ENCODE data around the gene BEND6. TPM values are rescaled to one million over a fixed set of nuclear protein-coding genes. Genes with fewer than 3 reads are reported as not detected.

The BEND6 gene
- total and polyA plus RNA-seq, 2 donors (not counting 3 experiments of a cell fraction or from before 2014, with no cell fraction given), result 0.15 to 0.66 TPM

DNA sequence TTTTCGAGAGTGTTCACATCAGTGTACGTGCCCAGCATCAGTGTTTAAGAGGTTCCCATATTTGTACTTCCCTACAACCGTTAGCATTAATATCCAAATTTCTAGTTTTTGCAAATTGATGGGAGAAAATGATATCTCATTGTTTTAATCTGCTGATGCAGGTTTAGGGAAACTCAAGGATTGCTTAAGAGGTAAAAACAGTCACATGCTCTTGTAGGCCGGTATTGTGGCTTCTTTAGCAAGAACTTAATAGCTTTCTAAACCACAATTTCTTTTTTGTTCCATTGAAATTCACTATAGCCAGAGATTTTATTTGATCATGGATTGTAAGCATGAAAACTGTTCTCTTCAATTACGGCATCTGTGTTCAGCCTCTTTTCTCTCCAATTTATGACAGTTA, 29.5 kb downstream of the BEND6 start:
- intact Hi-C loops (cut with micrococcal nuclease), result no loop called here
- H3K27me3 ChIP-seq (ENCODE audit: control insufficient read depth in 2 of 2, insufficient read depth in 2 of 2, low read length in 2 of 2), result peaks cover 2 to 3% of the 10 kb centered on the region in 2 experiments
- H3K79me2 ChIP-seq (ENCODE audit: control insufficient read depth, insufficient read depth, low read length), result no peaks in the 10 kb centered on the region
- H3K36me3 ChIP-seq (ENCODE audit: control insufficient read depth in 2 of 2, extremely low read depth in 1 of 2, insufficient read depth in 2 of 2, low read length in 2 of 2), result no peaks in the 10 kb centered on the region
- dilution Hi-C loops (cut with MboI; ENCODE audit: extremely low pct_ligation_motif_present, low sequenced_read_pairs), result no loop called here
- H3K9me3 ChIP-seq (replicated peaks; ENCODE audit: control insufficient read depth, insufficient read depth, low read length), result no peaks in the 10 kb centered on the region
- no peak overlapping the region for H3K9ac ChIP-seq (replicated peaks; ENCODE audit: extremely low read depth, insufficient read depth, low read length)
- TF ChIP-seq, protein P1, sequence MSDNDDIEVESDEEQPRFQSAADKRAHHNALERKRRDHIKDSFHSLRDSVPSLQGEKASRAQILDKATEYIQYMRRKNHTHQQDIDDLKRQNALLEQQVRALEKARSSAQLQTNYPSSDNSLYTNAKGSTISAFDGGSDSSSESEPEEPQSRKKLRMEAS (IDR thresholded peaks at IDR 0.05; ENCODE audit: insufficient read depth, insufficient read length), result no peak
- no peak for TF ChIP-seq JUN (IDR thresholded peaks at IDR 0.05; ENCODE audit: borderline replicate concordance, insufficient read depth, insufficient read length, low read depth)
- TF ChIP-seq, protein P2, sequence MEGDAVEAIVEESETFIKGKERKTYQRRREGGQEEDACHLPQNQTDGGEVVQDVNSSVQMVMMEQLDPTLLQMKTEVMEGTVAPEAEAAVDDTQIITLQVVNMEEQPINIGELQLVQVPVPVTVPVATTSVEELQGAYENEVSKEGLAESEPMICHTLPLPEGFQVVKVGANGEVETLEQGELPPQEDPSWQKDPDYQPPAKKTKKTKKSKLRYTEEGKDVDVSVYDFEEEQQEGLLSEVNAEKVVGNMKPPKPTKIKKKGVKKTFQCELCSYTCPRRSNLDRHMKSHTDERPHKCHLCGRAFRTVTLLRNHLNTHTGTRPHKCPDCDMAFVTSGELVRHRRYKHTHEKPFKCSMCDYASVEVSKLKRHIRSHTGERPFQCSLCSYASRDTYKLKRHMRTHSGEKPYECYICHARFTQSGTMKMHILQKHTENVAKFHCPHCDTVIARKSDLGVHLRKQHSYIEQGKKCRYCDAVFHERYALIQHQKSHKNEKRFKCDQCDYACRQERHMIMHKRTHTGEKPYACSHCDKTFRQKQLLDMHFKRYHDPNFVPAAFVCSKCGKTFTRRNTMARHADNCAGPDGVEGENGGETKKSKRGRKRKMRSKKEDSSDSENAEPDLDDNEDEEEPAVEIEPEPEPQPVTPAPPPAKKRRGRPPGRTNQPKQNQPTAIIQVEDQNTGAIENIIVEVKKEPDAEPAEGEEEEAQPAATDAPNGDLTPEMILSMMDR (IDR thresholded peaks at IDR 0.05; ENCODE audit: extremely low read depth in 1 of 2, insufficient read depth in 1 of 2, low read depth in 1 of 2, low read length in 2 of 2), result no peak
- TF ChIP-seq MYC (IDR thresholded peaks at IDR 0.05; ENCODE audit: low read depth, low read length), result no peak
- TF ChIP-seq FOS (IDR thresholded peaks at IDR 0.05; ENCODE audit: borderline replicate concordance, insufficient read depth, low read length), result no peak
- no peak for TF ChIP-seq POLR2A (IDR thresholded peaks at IDR 0.05; ENCODE audit: low read depth, low read length)
- no peak for TF ChIP-seq EZH2 (IDR thresholded peaks at IDR 0.05; ENCODE audit: borderline replicate concordance, low read depth, low read length, severe bottlenecking)
- TF ChIP-seq POLR2AphosphoS5 (IDR thresholded peaks at IDR 0.05; ENCODE audit: insufficient read depth, low read depth, low read length), result no peak
- no peak for TF ChIP-seq GATA2 (IDR thresholded peaks at IDR 0.05; ENCODE audit: insufficient read depth, insufficient read length, low read depth, low read length)
- DNase-seq (ENCODE audit: low read depth, low spot score), result no peak
- ChIA-PET POLR2A (no interaction called here), CTCF (interaction anchor here (1.0 to 2.1 kb wide), 5 partner anchors 11 to 80 kb away, joined by 3 to 9 read pairs (median 3); partner anchors contain the start of gene BEND6)
- FAIRE-seq, result no peak
- BruUV-seq (replicated peaks), result no TSS peak
- no peak overlapping the region for H3K4me3 ChIP-seq (replicated peaks in 1 of 3; ENCODE audit: insufficient read depth in 1 of 3, low read depth in 1 of 3, low read length in 3 of 3)
- H3K9me1 ChIP-seq (replicated peaks; ENCODE audit: control insufficient read depth, extremely low read depth, insufficient read depth, low read length), result no peaks in the 10 kb centered on the region
- no peak overlapping the region for H2AFZ ChIP-seq (ENCODE audit: low read depth, low read length)
- no peak overlapping the region for H3K4me2 ChIP-seq (ENCODE audit: insufficient read depth, low read length)
- no peaks in the 10 kb centered on the region for H3K4me1 ChIP-seq (ENCODE audit: control insufficient read depth, extremely low read depth, insufficient read depth, low read length)
- no peaks in the 10 kb centered on the region for H4K20me1 ChIP-seq (replicated peaks; ENCODE audit: control insufficient read depth, extremely low read depth, insufficient read depth, low read length)
- H3K27ac ChIP-seq (ENCODE audit: insufficient read depth, low read depth, low read length), result no peak overlapping the region

All from endothelial cell of umbilical vein (primary cell).